Measurements from ENCODE around the gene USP17L5. TPM values are rescaled to one million over a fixed set of nuclear protein-coding genes. Genes with fewer than 3 reads are reported as not detected.

USP17L5 gene
- total RNA-seq: not detected in 2 replicates

GRCh38 chr4:9339103-9339502 is at the start of gene USP17L5:
USP17L5 (plus strand) TSS chr4:9339403; CDS start chr4:9339403, 0 bp downstream.

GRCh38 chr4:9324865-9325264 is 14.3 kb upstream of the USP17L5 start, which contains the start of gene USP17L24:
USP17L24 (plus strand) TSS chr4:9325165; CDS start chr4:9325165, 0 bp downstream.

GRCh38 chr4:9329611-9330010 is 9.6 kb upstream of the USP17L5 start, which contains the start of gene USP17L25:
USP17L25 (plus strand) TSS chr4:9329911; CDS start chr4:9329911, 0 bp downstream.

GRCh38 chr4:9334358-9334757 is 4.8 kb upstream of the USP17L5 start, which contains the start of gene USP17L26:
USP17L26 (plus strand) TSS chr4:9334658; CDS start chr4:9334658, 0 bp downstream.

GRCh38 chr4:9343848-9344247 is 4.6 kb downstream of the USP17L5 start, which contains the start of gene USP17L27:
USP17L27 (plus strand) TSS chr4:9344148; CDS start chr4:9344148, 0 bp downstream.

GRCh38 chr4:9348593-9348992 is 9.4 kb downstream of the USP17L5 start, which contains the start of gene USP17L28:
USP17L28 (plus strand) TSS chr4:9348893; CDS start chr4:9348893, 0 bp downstream.

GRCh38 chr4:9353338-9353737 is 14.1 kb downstream of the USP17L5 start, which contains the start of gene USP17L29:
USP17L29 (plus strand) TSS chr4:9353638; CDS start chr4:9353638, 0 bp downstream.

GRCh38 chr4:9362829-9363228 is 23.6 kb downstream of the USP17L5 start, which contains the start of gene USP17L30:
USP17L30 (plus strand) TSS chr4:9363129; CDS start chr4:9363129, 0 bp downstream.

Other genes starting within 250 kb of the USP17L5 start
- not detected in 2 replicates for gene FAM90A26, start 169.0 kb upstream of the USP17L5 start, total RNA-seq
- not detected in 2 replicates for gene USP17L10, start 128.7 kb upstream of the USP17L5 start, total RNA-seq
- not detected in 2 replicates for gene USP17L11, start 124.0 kb upstream of the USP17L5 start, total RNA-seq
- gene USP17L12, start 119.3 kb upstream of the USP17L5 start, total RNA-seq: not detected in 2 replicates
- not detected in 2 replicates for gene USP17L13, start 114.5 kb upstream of the USP17L5 start, total RNA-seq
- gene USP17L15, start 105.0 kb upstream of the USP17L5 start, total RNA-seq: 0.11 TPM in 1 of 2 replicates, not detected in the other
- not detected in 2 replicates for gene USP17L17, start 95.5 kb upstream of the USP17L5 start, total RNA-seq
- not detected in 2 replicates for gene USP17L18, start 90.8 kb upstream of the USP17L5 start, total RNA-seq
- not detected in 2 replicates for gene USP17L19, start 86.0 kb upstream of the USP17L5 start, total RNA-seq
- not detected in 2 replicates for gene USP17L20, start 81.3 kb upstream of the USP17L5 start, total RNA-seq
- not detected in 2 replicates for gene USP17L21, start 76.5 kb upstream of the USP17L5 start, total RNA-seq
- gene USP17L22, start 71.8 kb upstream of the USP17L5 start, total RNA-seq: not detected in 2 replicates
- gene USP17L24, start 14.2 kb upstream of the USP17L5 start, total RNA-seq: not detected in 2 replicates
- not detected in 2 replicates for gene USP17L25, start 9.5 kb upstream of the USP17L5 start, total RNA-seq
- not detected in 2 replicates for gene USP17L26, start 4.7 kb upstream of the USP17L5 start, total RNA-seq
- gene USP17L27, start 4.7 kb downstream of the USP17L5 start, total RNA-seq: not detected in 2 replicates
- gene USP17L28, start 9.5 kb downstream of the USP17L5 start, total RNA-seq: not detected in 2 replicates
- not detected in 2 replicates for gene USP17L29, start 14.2 kb downstream of the USP17L5 start, total RNA-seq
- not detected in 2 replicates for gene USP17L30, start 23.7 kb downstream of the USP17L5 start, total RNA-seq
- not detected in 2 replicates for gene DEFB131A, start 105.0 kb downstream of the USP17L5 start, total RNA-seq

Data from uterine smooth muscle cell (primary cell).